PC-3 (cell line): ENCODE data around the gene TSEN54. TPM values are rescaled to one million over a fixed set of nuclear protein-coding genes. Genes with fewer than 3 reads are reported as not detected.

Experiments
- ATAC-seq: fragments of 200-7000 bp; cut with Tn5 transposase; 2 replicates; pipeline ENCODE4 v1.9.1; 2020; ENCODE audit warnings: mild to moderate bottlenecking, moderate library complexity
- BruUV-seq: library from RNA; stranded (reverse); fragments of 400-500 nt; replicated peaks from 2 replicates; lab custom pipeline; 2021; lab: Mats Ljungman, UMichigan
- CTCF ChIA-PET: fragments of 300-600 bp; sonication (Branson Sonifier 250); formaldehyde crosslinking; loops from one replicate; lab custom pipeline; 2022; ENCODE audit warnings: antibody characterized with exemption; lab: Charles Lee
- POLR2A ChIA-PET: fragments of 300-600 bp; sonication (Branson Sonifier 250); formaldehyde crosslinking; loops from one replicate; lab custom pipeline; 2022; ENCODE audit warnings: antibody characterized with exemption; ENCODE audit not compliant: unreplicated experiment; lab: Charles Lee
- DNase-seq: peaks from one replicate; pipeline ENCODE4 v3.0.0-alpha.2; 2015
- H2AFZ ChIP-seq: fragments of 300-600 bp; sonication (generic); 2 replicates; pipeline ENCODE4 v1.6.0; 2016; ENCODE audit warnings: antibody characterized with exemption, low read length
- H3F3A ChIP-seq: fragments of 300-600 bp; sonication (generic); one replicate; pipeline ENCODE4 v1.6.0; 2017; ENCODE audit warnings: antibody characterized with exemption, low read length, control low read depth, mild to moderate bottlenecking; ENCODE audit not compliant: unreplicated experiment
- H3K27ac ChIP-seq: fragments of 300-600 bp; sonication (generic); 2 replicates; pipeline ENCODE4 v1.5.1; 2016; ENCODE audit warnings: mild to moderate bottlenecking, low read length
- H3K27me3 ChIP-seq: fragments of 300-600 bp; sonication (generic); 2 replicates; pipeline ENCODE4 v1.6.1; 2016; ENCODE audit warnings: low read length, mixed read lengths
- H3K36me3 ChIP-seq: fragments of 300-600 bp; sonication (generic); 2 replicates; pipeline ENCODE4 v1.6.1; 2016; ENCODE audit warnings: low read depth, mixed run types, low read length, mixed read lengths
- H3K4me1 ChIP-seq: fragments of 300-600 bp; sonication (generic); 2 replicates; pipeline ENCODE4 v1.5.1; 2016; ENCODE audit warnings: low read length; ENCODE audit not compliant: insufficient read depth
- H3K4me2 ChIP-seq: fragments of 300-600 bp; sonication (generic); 2 replicates; pipeline ENCODE4 v1.6.0; 2016; ENCODE audit warnings: low read length
- H3K4me3 ChIP-seq: fragments of 300-600 bp; sonication (generic); 2 replicates; pipeline ENCODE4 v1.5.1; 2016; ENCODE audit warnings: mild to moderate bottlenecking, low read length, mixed read lengths
- H3K79me2 ChIP-seq: fragments of 300-600 bp; sonication (generic); 2 replicates; pipeline ENCODE4 v1.6.1; 2017; ENCODE audit warnings: low read length, mixed read lengths
- H3K9ac ChIP-seq: fragments of 300-600 bp; sonication (generic); 2 replicates; pipeline ENCODE4 v1.6.0; 2016; ENCODE audit warnings: mild to moderate bottlenecking, low read length
- H3K9me2 ChIP-seq: fragments of 300-600 bp; sonication (generic); replicated peaks from 2 replicates; pipeline ENCODE4 v1.6.1; 2016; ENCODE audit warnings: mixed run types, low read length, mixed read lengths
- H3K9me3 ChIP-seq: fragments of 300-600 bp; sonication (generic); 2 replicates; pipeline ENCODE4 v1.6.1; 2016; ENCODE audit warnings: low read length, mixed read lengths
- H4K20me1 ChIP-seq: fragments of 300-600 bp; sonication (generic); 2 replicates; pipeline ENCODE4 v1.6.1; 2016; ENCODE audit warnings: low read length, mixed read lengths
- CTCF ChIP-seq: fragments of 300-600 bp; sonication (generic); conservative IDR thresholded peaks from 2 replicates; pipeline ENCODE4 v1.5.1; 2017; ENCODE audit warnings: antibody characterized with exemption, low read depth, mild to moderate bottlenecking, low read length
- EZH2 ChIP-seq: fragments of 300-600 bp; sonication (generic); IDR thresholded peaks from one replicate; pipeline ENCODE4 v1.6.1; 2017; ENCODE audit warnings: antibody characterized with exemption, mild to moderate bottlenecking, low read length; ENCODE audit not compliant: unreplicated experiment
- EZH2phosphoT487 ChIP-seq: fragments of 300-600 bp; sonication (generic); IDR thresholded peaks from 2 replicates; pipeline ENCODE4 v1.6.1; 2018; ENCODE audit warnings: mild to moderate bottlenecking, antibody characterized with exemption, low read length, borderline replicate concordance
- intact Hi-C: fragments of 100-400 bp; cut with micrococcal nuclease; formaldehyde crosslinking; loops from 2 replicates; pipeline ENCODE4 v1.9.0; 2023
- total RNA-seq: library from RNA; depleted of rRNA; stranded (reverse); fragments of >200 nt; gene quantifications from 2 replicates; pipeline ENCODE4 v1.2.3, GENCODE V29; 2014

The TSEN54 gene
- total RNA-seq, 1 experiment from 2014 or later: 61.6 TPM

GRCh38 chr17:75535119-75535537 is 18.8 kb downstream of the TSEN54 start:
- no peaks in the 10 kb centered on the region for H3K9me3 ChIP-seq
- H3K27ac ChIP-seq: no peak overlapping the region
- ChIA-PET POLR2A (interaction anchor here (0.6 kb wide), 1 partner anchor 79 kb away, joined by 3 read pairs; the partner anchor contains the start of gene TMEM94), CTCF (no interaction called here)
- H3K27me3 ChIP-seq: no peaks in the 10 kb centered on the region
- TF ChIP-seq CTCF: no peak
- TF ChIP-seq EZH2phosphoT487: no peak
- TF ChIP-seq EZH2: no peak
- H3K4me1 ChIP-seq: peaks cover 10% of the 10 kb centered on the region; the same call in 1 of the 2 replicates
- ATAC-seq: no peak
- H3K36me3 ChIP-seq: peaks cover 10% of the 10 kb centered on the region; the same call in 1 of the 2 replicates
- H3K4me3 ChIP-seq: no peak overlapping the region
- no peak overlapping the region for H3K4me2 ChIP-seq
- H3K79me2 ChIP-seq: peaks cover 13% of the 10 kb centered on the region
- peaks cover 4% of the 10 kb centered on the region; the same call in 1 of the 2 replicates for H4K20me1 ChIP-seq
- H3K9ac ChIP-seq: no peak overlapping the region
- BruUV-seq: no TSS peak
- no peak for DNase-seq
- intact Hi-C loops: no loop called here
- no peaks in the 10 kb centered on the region for H3F3A ChIP-seq
- H2AFZ ChIP-seq: no peak overlapping the region
- no peaks in the 10 kb centered on the region for H3K9me2 ChIP-seq

- ChIA-PET POLR2A (no interaction called here), CTCF (no interaction called here)
- Histone ChIP-seq H3K27me3 (no peaks in the 10 kb centered on the region), H3K9me2 (no peaks in the 10 kb centered on the region), H2AFZ (no peak overlapping the region), H3K4me3 (no peak overlapping the region), H4K20me1 (peaks cover 6% of the 10 kb centered on the region; the same call in 1 of the 2 replicates), H3K36me3 (peaks cover 10% of the 10 kb centered on the region; the same call in 1 of the 2 replicates), H3K9me3 (no peaks in the 10 kb centered on the region), H3K79me2 (peaks cover 17% of the 10 kb centered on the region), H3F3A (no peaks in the 10 kb centered on the region), H3K4me1 (peaks cover 9% of the 10 kb centered on the region; the same call in 1 of the 2 replicates), H3K9ac (no peak overlapping the region), H3K4me2 (no peak overlapping the region), H3K27ac (no peak overlapping the region)
- ATAC-seq (no peak), DNase-seq (no peak)
- no TSS peak for BruUV-seq
- no peak for TF ChIP-seq CTCF
- no peak for TF ChIP-seq EZH2
- no peak for TF ChIP-seq EZH2phosphoT487
- intact Hi-C loops: no loop called here
Observed at GRCh38 chr17:75535871-75536270, 19.5 kb downstream of the TSEN54 start.

- Histone ChIP-seq H2AFZ (no peak overlapping the region), H3K9ac (no peak overlapping the region), H3F3A (no peaks in the 10 kb centered on the region), H3K4me2 (no peak overlapping the region), H3K9me3 (no peaks in the 10 kb centered on the region), H3K9me2 (no peaks in the 10 kb centered on the region), H3K27me3 (no peaks in the 10 kb centered on the region), H3K4me1 (peaks cover 4% of the 10 kb centered on the region; the same call in 1 of the 2 replicates), H3K4me3 (no peak overlapping the region), H3K79me2 (peaks cover 18% of the 10 kb centered on the region), H4K20me1 (0 out of 2 replicates have a peak, but pooled peaks cover 4% of the 10 kb centered on the region), H3K27ac (no peak overlapping the region), H3K36me3 (peaks cover 10% of the 10 kb centered on the region; the same call in 1 of the 2 replicates)
- no peak for TF ChIP-seq EZH2phosphoT487
- TF ChIP-seq EZH2: no peak
- no peak for TF ChIP-seq CTCF
- intact Hi-C loops: no loop called here
- BruUV-seq: no TSS peak
- no peak for DNase-seq
- CTCF ChIA-PET: no interaction called here
- POLR2A ChIA-PET: no interaction called here
- no peak for ATAC-seq
Observed at GRCh38 chr17:75536366-75536765, 20.0 kb downstream of the TSEN54 start.
